ENCODE results near the gene TWF2. TPM values are rescaled to one million over a fixed set of nuclear protein-coding genes. Genes with fewer than 3 reads are reported as not detected.

TWF2 gene
- total and polyA plus RNA-seq, 2 of the 13 experiments (the other 11 are each of a cell fraction or from before 2014, with no cell fraction given): 45.5 to 108 TPM

- TF ChIP-seq ZNF33A (CRISPR knock-in tag; IDR thresholded peaks at IDR 0.05; ENCODE audit: borderline replicate concordance) (no peak), MXD4 (CRISPR knock-in tag; IDR thresholded peaks at IDR 0.05) (no peak), MTF2 (CRISPR knock-in tag; IDR thresholded peaks at IDR 0.05; ENCODE audit: borderline replicate concordance) (no peak), ARID2 (CRISPR knock-in tag; IDR thresholded peaks at IDR 0.05; ENCODE audit: borderline replicate concordance) (peak; percentile 70; the same call in 1 of the 2 replicates), JUNB (CRISPR knock-in tag; IDR thresholded peaks at IDR 0.05; ENCODE audit: borderline replicate concordance) (peak; percentile 76; the same call in 1 of the 2 replicates), EHMT2 (IDR thresholded peaks at IDR 0.05; ENCODE audit: borderline replicate concordance, low read depth, low read length) (no peak), ZNF546 (CRISPR knock-in tag; conservative IDR thresholded peaks at IDR 0.05) (no peak), FOXC1 (CRISPR knock-in tag; IDR thresholded peaks at IDR 0.05; ENCODE audit: borderline replicate concordance) (no peak), SRF (IDR thresholded peaks at IDR 0.05; ENCODE audit: low read depth, low read length) (peak; percentile 98), ZNF777 (CRISPR knock-in tag; IDR thresholded peaks at IDR 0.05) (no peak), ZNF337 (CRISPR knock-in tag; IDR thresholded peaks at IDR 0.05; ENCODE audit: borderline replicate concordance, low read depth) (0 out of 2 replicates have a peak, but pooled peaks have one; percentile 57), ZNF512 (CRISPR knock-in tag; IDR thresholded peaks at IDR 0.05) (no peak), SUZ12 (IDR thresholded peaks at IDR 0.05; ENCODE audit: low read depth, low read length) (no peak), TCF12 (IDR thresholded peaks at IDR 0.05) (no peak), TCF12 (CRISPR knock-in tag; IDR thresholded peaks at IDR 0.05) (peak; percentile 51; the same call in 1 of the 2 replicates), NR3C1 (CRISPR knock-in tag; IDR thresholded peaks at IDR 0.05) (no peak), ZBTB3 (CRISPR knock-in tag; IDR thresholded peaks at IDR 0.05; ENCODE audit: borderline replicate concordance, low read depth) (0 out of 2 replicates have a peak, but pooled peaks have one; percentile 49), CHD2 (IDR thresholded peaks at IDR 0.05; ENCODE audit: low read depth, low read length) (no peak), TBX2 (CRISPR knock-in tag; IDR thresholded peaks at IDR 0.05; ENCODE audit: borderline replicate concordance) (peak; percentile 66; the same call in 1 of the 2 replicates), ZNF180 (CRISPR knock-in tag; IDR thresholded peaks at IDR 0.05; ENCODE audit: borderline replicate concordance, low read depth) (no peak), ZNF432 (CRISPR knock-in tag; IDR thresholded peaks at IDR 0.05; ENCODE audit: borderline replicate concordance) (no peak), ZKSCAN5 (CRISPR knock-in tag; IDR thresholded peaks at IDR 0.05) (no peak), ZSCAN25 (CRISPR knock-in tag; IDR thresholded peaks at IDR 0.05) (no peak), TP53 (CRISPR knock-in tag; conservative IDR thresholded peaks at IDR 0.05) (0 out of 2 replicates have a peak, but pooled peaks have one; percentile 28), ZNF44 (CRISPR knock-in tag; IDR thresholded peaks at IDR 0.05) (0 out of 2 replicates have a peak, but pooled peaks have one; percentile 57), ZBTB20 (CRISPR knock-in tag; IDR thresholded peaks at IDR 0.05; ENCODE audit: borderline replicate concordance, low read depth) (peak; percentile 93; the same call in 1 of the 2 replicates)
- TF ChIP-seq, protein P1, sequence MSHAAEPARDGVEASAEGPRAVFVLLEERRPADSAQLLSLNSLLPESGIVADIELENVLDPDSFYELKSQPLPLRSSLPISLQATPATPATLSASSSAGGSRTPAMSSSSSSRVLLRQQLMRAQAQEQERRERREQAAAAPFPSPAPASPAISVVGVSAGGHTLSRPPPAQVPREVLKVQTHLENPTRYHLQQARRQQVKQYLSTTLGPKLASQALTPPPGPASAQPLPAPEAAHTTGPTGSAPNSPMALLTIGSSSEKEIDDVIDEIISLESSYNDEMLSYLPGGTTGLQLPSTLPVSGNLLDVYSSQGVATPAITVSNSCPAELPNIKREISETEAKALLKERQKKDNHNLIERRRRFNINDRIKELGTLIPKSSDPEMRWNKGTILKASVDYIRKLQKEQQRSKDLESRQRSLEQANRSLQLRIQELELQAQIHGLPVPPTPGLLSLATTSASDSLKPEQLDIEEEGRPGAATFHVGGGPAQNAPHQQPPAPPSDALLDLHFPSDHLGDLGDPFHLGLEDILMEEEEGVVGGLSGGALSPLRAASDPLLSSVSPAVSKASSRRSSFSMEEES (CRISPR knock-in tag; IDR thresholded peaks at IDR 0.05): peak; percentile 58; the same call in 1 of the 2 replicates
- TF ChIP-seq, protein P2, sequence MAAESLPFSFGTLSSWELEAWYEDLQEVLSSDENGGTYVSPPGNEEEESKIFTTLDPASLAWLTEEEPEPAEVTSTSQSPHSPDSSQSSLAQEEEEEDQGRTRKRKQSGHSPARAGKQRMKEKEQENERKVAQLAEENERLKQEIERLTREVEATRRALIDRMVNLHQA (CRISPR knock-in tag; IDR thresholded peaks at IDR 0.05): 0 out of 2 replicates have a peak, but pooled peaks have one; percentile 58
Observed at GRCh38 chr3:52210550-52211046, 28.4 kb downstream of the TWF2 start (continued).
